ENCODE results near the gene ATP8B4.
"Not testable (repeated sequence)": the region's sequence is repeated elsewhere in the genome, so short reads cannot be mapped to it uniquely, and the experiment has no call there.

The ATP8B4 gene

DNA sequence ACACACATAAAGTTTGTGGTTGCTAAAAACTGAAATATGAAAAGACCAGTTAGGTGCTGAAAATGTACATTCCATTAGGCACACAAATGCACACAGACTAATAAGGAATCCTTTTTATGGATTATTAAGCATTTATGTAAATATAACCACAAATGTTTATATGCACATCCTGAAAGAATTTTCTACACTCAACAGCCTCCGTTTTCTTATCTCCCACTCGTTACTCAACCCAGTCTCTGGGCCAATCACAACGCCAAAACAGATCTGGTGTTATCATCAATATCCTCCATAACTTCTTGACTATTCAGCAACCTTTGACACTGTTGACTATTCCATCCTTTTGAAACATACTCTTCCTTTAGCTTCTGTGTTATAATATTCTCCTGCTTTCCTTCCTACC is 136.4 kb downstream of the ATP8B4 start:
- no peak for DNase-seq (ENCODE audit: low read depth)
- TF ChIP-seq, protein P1, sequence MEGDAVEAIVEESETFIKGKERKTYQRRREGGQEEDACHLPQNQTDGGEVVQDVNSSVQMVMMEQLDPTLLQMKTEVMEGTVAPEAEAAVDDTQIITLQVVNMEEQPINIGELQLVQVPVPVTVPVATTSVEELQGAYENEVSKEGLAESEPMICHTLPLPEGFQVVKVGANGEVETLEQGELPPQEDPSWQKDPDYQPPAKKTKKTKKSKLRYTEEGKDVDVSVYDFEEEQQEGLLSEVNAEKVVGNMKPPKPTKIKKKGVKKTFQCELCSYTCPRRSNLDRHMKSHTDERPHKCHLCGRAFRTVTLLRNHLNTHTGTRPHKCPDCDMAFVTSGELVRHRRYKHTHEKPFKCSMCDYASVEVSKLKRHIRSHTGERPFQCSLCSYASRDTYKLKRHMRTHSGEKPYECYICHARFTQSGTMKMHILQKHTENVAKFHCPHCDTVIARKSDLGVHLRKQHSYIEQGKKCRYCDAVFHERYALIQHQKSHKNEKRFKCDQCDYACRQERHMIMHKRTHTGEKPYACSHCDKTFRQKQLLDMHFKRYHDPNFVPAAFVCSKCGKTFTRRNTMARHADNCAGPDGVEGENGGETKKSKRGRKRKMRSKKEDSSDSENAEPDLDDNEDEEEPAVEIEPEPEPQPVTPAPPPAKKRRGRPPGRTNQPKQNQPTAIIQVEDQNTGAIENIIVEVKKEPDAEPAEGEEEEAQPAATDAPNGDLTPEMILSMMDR (IDR thresholded peaks at IDR 0.05; ENCODE audit: low read depth, low read length), result no peak
- TF ChIP-seq, protein P2, sequence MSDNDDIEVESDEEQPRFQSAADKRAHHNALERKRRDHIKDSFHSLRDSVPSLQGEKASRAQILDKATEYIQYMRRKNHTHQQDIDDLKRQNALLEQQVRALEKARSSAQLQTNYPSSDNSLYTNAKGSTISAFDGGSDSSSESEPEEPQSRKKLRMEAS (IDR thresholded peaks at IDR 0.05; ENCODE audit: low read depth, low read length), result no peak
- no peak for TF ChIP-seq MYC (IDR thresholded peaks at IDR 0.05; ENCODE audit: low read depth, low read length)
- TF ChIP-seq POLR2A (IDR thresholded peaks at IDR 0.05; ENCODE audit: extremely low read depth, insufficient read length), result no peak
- no peak overlapping the region for H3K4me3 ChIP-seq (ENCODE audit: low read depth, low read length)

DNA sequence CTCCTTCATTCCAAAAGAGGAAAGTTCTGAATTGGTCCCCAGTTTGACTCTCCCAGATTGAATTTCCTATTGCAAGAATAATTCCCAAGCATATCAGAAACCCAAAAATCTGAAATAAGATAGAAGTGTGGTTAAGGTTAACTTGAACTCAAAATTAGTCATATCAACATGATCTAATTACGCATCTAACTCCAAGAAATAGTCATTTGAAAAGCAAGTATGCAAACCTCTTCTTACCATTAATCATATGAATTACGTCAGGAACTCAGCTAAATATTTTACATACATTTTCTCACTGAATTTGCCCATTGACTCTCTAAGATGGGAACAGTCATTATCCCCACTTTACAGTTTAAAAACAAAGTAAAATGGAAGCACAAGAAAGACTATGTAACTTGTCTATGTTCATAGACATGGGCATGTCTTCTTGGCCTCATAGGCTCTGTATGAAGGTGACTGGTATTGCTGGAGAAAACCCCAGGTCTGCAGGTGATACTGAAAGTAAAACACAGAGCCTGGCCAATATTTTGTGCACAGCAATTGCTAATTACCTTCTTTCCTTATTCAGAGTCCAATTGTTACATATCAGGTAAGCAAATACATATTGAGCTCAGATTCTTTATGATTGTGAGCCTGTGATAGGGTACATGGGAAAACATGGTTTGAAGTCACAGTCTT is 139.2 kb downstream of the ATP8B4 start:
- no peak overlapping the region for H3K4me3 ChIP-seq (ENCODE audit: low read depth, low read length)
- DNase-seq (ENCODE audit: low read depth), result no peak
- TF ChIP-seq, protein P2 (IDR thresholded peaks at IDR 0.05; ENCODE audit: low read depth, low read length), result no peak
- TF ChIP-seq POLR2A (IDR thresholded peaks at IDR 0.05; ENCODE audit: extremely low read depth, insufficient read length) (no peak), MYC (IDR thresholded peaks at IDR 0.05; ENCODE audit: low read depth, low read length) (no peak)
- TF ChIP-seq, protein P1 (IDR thresholded peaks at IDR 0.05; ENCODE audit: low read depth, low read length), result no peak

DNA sequence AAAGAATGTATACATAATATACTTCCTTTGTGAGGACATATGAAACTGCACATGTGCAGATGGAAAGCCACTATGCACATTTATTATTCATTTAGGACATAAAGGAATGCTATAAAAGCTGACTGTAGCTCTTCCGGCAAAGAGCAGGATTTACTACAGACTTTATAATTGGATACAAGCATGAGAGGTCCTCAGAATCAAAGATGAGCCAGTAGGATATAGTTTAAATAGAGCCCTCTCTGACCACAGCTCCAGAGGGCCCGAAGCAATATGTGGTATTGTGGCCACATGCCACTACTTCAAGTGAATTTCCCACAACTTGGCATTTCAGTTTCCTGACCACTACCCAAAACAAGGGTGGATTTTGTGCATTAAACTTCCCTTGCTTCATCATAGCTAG is 140.9 kb downstream of the ATP8B4 start:
- no peak for DNase-seq (ENCODE audit: low read depth)

DNA sequence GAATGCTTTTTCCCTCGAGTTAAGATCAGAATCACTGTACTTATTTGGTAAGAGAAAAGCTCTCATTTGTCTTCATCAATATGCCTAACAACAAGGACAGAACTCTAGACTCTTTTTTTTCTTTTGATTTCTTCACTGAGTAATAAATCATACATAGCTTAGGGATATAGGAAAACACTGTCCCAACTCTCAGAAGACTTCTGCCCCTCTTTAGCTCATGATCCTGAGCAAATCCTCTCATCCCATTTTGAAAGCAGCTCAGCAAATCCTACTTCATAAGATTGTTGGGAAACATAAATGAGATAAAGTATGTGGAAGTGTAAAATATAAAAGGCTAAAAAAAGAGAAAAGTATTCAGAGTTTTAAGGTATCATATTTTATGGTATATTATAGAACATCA is 141.7 kb downstream of the ATP8B4 start:
- no peak for DNase-seq (ENCODE audit: low read depth)
- TF ChIP-seq, protein P2 (IDR thresholded peaks at IDR 0.05; ENCODE audit: low read depth, low read length), result no peak
- TF ChIP-seq POLR2A (IDR thresholded peaks at IDR 0.05; ENCODE audit: extremely low read depth, insufficient read length), result no peak
- no peak overlapping the region for H3K4me3 ChIP-seq (ENCODE audit: low read depth, low read length)

More for the DNA sequence above, 140.9 kb downstream of the ATP8B4 start:
- TF ChIP-seq, protein P1 (IDR thresholded peaks at IDR 0.05; ENCODE audit: low read depth, low read length), result no peak
- TF ChIP-seq MYC (IDR thresholded peaks at IDR 0.05; ENCODE audit: low read depth, low read length), result no peak
- TF ChIP-seq, protein P2 (IDR thresholded peaks at IDR 0.05; ENCODE audit: low read depth, low read length), result no peak
- H3K4me3 ChIP-seq (ENCODE audit: low read depth, low read length), result no peak overlapping the region

DNA sequence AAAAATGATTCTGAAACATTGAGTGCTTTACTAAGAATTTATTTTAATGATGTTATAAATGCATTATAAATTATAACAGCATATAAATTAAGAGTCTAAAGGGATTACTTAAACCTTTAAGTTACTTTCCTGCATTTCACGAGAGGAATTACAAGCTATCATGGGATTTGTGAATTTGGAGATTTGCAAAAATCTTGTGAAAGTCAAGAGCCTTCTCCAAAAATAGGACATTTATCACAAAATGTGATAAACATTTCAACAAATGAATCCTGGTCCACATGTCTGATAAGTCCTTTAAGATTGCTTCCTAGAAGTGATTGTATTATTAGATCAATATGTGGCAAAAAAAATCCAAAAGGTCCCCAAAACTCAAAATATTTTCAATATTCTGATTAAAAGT is 154.5 kb downstream of the ATP8B4 start:
- TF ChIP-seq, protein P1 (IDR thresholded peaks at IDR 0.05; ENCODE audit: low read depth, low read length), result no peak
- TF ChIP-seq POLR2A (IDR thresholded peaks at IDR 0.05; ENCODE audit: extremely low read depth, insufficient read length), result no peak
- no peak for TF ChIP-seq MYC (IDR thresholded peaks at IDR 0.05; ENCODE audit: low read depth, low read length)
- TF ChIP-seq, protein P2 (IDR thresholded peaks at IDR 0.05; ENCODE audit: low read depth, low read length), result no peak
- no peak for DNase-seq (ENCODE audit: low read depth)
- H3K4me3 ChIP-seq (ENCODE audit: low read depth, low read length), result no peak overlapping the region

DNA sequence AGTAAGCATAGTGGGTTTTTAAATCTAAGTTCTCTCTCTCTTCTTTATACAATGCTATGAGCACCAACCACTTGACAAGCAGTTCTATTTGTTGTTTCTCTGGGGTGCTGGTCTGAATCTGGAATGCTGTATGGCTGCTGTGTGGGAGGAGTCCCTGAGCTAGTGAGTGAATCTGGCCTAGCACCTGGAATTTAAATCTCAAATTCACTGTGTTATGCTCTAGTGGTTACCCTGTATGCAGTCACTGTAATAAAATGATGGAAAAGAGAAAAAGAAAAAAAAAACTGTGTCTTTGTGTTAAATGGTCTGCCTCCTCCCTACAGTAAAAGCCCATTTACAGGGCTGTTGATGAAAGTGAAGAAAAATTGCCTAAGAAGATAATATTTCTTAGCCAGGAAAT is 155.0 kb downstream of the ATP8B4 start:
- TF ChIP-seq, protein P2 (IDR thresholded peaks at IDR 0.05; ENCODE audit: low read depth, low read length), result no peak
- TF ChIP-seq MYC (IDR thresholded peaks at IDR 0.05; ENCODE audit: low read depth, low read length) (no peak), POLR2A (IDR thresholded peaks at IDR 0.05; ENCODE audit: extremely low read depth, insufficient read length) (no peak)
- TF ChIP-seq, protein P1 (IDR thresholded peaks at IDR 0.05; ENCODE audit: low read depth, low read length), result no peak
- no peak for DNase-seq (ENCODE audit: low read depth)
- no peak overlapping the region for H3K4me3 ChIP-seq (ENCODE audit: low read depth, low read length)

DNA sequence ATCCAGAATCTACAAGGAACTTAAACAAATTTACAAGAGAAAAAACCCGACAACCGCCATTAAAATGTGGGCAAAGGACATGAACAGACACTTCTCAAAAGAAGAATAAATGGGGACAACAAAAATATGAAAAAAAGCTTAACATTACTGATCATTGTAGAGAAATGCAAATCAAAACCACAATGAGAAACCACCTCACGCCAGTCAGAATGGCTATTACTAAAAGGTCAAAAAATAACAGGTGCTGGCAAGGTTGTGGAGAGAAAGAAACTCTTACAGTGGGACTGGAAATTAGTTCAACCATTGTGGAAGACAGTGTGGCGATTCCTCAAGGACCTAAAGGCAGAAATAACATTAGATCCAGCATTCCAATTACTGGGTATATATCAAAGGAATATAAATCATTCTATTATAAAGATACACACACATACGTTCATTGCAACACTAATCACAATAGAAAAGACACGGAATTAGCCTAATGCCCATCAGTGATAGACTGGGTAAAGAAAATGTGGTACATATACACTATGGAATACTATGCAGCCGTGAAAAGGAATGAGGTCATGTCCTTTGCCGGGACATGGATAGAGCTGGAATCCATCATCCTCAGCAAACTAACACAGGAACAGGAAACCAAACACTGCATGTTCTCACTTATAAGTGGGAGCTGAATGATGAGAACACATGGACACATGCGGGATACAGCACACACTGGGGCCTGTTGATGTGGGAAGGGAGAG is 155.8 kb downstream of the ATP8B4 start:
- not testable (repeated sequence) for H3K4me3 ChIP-seq (ENCODE audit: low read depth, low read length); DNase-seq (ENCODE audit: low read depth)

Data from NB4 (cell line).